ENCODE measurements around the gene PARVB. TPM values are rescaled to one million over a fixed set of nuclear protein-coding genes. Genes with fewer than 3 reads are reported as not detected.

PARVB gene
- total RNA-seq, 1 experiment from 2014 or later = 85.3 TPM

DNA sequence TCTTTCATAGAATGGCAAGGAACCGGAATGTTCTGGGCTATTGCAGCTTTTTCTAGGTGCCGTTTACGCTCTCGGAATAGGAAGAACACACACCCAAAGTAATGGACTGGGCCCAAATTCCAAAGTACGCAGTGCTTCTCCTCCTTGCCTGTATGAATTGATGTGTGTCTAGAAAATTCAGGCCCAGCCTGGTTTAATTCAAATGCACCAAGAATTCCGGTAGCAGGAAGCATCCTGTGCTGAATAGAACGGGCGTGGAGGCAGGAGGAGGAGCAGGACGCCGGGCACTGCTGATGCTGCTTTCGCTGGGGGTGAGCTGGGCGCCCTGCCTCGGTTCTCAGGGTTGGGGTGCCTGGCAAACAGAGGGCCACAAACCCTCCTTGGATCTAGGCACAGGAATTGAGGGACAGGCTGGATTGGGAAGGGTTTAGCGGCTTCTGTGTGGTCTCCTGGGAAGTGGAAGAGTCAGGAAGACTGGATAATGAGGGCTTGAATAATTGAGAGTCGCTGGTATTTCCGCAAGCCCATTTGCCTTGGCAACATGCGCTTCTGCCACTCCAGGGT, 2.0 kb downstream of the PARVB start:
- ChIA-PET POLR2A (ENCODE audit: unreplicated experiment) (no interaction called here), CTCF (interaction anchor here (0.6 kb wide), 1 partner anchor 550 kb away, joined by 3 read pairs; no protein-coding TSS in a partner anchor)
- Histone ChIP-seq H3K4me3 (ENCODE audit: low read length) (no peak overlapping the region), H3K9ac (ENCODE audit: low read length) (no peak overlapping the region), H2AFZ (ENCODE audit: low read length) (no peak overlapping the region), H3K27me3 (ENCODE audit: low read length) (no peaks in the 10 kb centered on the region), H3K4me2 (ENCODE audit: low read length) (no peak overlapping the region), H3K79me2 (ENCODE audit: low read length) (peaks cover 51% of the 10 kb centered on the region), H3F3A (ENCODE audit: low read length, unreplicated experiment) (peaks cover 3% of the 10 kb centered on the region), H3K36me3 (ENCODE audit: low read depth, low read length) (no peaks in the 10 kb centered on the region), H3K4me1 (ENCODE audit: insufficient read depth, low read length) (peaks cover 19% of the 10 kb centered on the region), H3K9me3 (ENCODE audit: low read length) (no peaks in the 10 kb centered on the region), H3K9me2 (replicated peaks; ENCODE audit: low read length) (no peaks in the 10 kb centered on the region), H3K27ac (ENCODE audit: low read length) (no peak overlapping the region), H4K20me1 (ENCODE audit: low read length) (no peaks in the 10 kb centered on the region)
- no TSS peak for BruUV-seq (replicated peaks)
- intact Hi-C loops (cut with micrococcal nuclease) = loop anchor here (10.0 kb wide), 1 partner anchor 59 kb away; no protein-coding TSS in a partner anchor
- no peak for ATAC-seq
- no peak for DNase-seq
- no peak for TF ChIP-seq EZH2 (IDR thresholded peaks at IDR 0.05; ENCODE audit: low read length, unreplicated experiment)
- no peak for TF ChIP-seq EZH2phosphoT487 (IDR thresholded peaks at IDR 0.05; ENCODE audit: borderline replicate concordance, low read length)
- TF ChIP-seq, protein P1, sequence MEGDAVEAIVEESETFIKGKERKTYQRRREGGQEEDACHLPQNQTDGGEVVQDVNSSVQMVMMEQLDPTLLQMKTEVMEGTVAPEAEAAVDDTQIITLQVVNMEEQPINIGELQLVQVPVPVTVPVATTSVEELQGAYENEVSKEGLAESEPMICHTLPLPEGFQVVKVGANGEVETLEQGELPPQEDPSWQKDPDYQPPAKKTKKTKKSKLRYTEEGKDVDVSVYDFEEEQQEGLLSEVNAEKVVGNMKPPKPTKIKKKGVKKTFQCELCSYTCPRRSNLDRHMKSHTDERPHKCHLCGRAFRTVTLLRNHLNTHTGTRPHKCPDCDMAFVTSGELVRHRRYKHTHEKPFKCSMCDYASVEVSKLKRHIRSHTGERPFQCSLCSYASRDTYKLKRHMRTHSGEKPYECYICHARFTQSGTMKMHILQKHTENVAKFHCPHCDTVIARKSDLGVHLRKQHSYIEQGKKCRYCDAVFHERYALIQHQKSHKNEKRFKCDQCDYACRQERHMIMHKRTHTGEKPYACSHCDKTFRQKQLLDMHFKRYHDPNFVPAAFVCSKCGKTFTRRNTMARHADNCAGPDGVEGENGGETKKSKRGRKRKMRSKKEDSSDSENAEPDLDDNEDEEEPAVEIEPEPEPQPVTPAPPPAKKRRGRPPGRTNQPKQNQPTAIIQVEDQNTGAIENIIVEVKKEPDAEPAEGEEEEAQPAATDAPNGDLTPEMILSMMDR (conservative IDR thresholded peaks at IDR 0.05; ENCODE audit: low read depth, low read length) = no peak

DNA sequence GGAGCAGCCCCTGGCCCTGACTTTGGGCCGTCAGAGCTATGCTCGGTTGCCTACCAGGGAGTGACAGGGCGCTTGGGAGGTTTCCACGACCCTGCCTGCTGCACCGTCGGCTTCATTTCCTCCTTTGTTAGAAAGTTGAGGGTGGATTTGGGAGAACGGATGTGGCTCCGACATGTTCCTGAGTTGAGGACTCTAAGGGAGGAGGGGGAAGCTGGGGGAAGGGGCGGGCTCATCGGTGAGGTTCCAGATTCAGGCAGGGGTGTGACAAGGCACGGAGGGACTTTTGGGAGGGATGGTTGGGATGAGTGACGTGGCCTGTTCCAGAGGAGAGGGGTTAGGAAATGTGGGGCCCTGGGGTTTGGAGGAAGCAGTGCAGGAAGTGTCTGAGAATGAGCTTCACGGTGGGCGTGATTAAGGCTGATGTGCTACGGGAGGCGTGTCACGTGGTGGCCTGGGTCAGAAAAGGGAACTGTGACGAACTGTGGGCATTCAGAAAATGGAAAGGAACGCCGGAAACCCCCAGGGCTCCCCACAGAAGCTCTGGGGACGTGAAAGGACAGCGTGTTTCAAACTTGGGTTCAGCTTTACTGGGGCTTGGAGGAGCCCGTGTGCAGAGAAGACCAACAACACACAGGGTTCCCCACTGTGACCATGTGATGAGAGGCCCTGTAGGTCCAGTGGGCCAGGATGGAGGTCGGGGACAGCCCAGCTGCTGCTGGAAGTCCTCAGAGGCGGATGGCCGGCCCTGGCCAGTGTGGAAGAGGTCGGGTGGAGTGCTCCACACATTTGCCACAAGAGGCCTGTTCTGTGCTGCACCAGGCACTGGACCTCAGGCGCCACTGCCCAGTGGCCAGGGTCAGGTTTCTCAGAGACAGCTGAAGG, 2.8 kb downstream of the PARVB start:
- Histone ChIP-seq H3K36me3 (ENCODE audit: low read depth, low read length) (no peaks in the 10 kb centered on the region), H3F3A (ENCODE audit: low read length, unreplicated experiment) (peaks cover 2% of the 10 kb centered on the region), H2AFZ (ENCODE audit: low read length) (no peak overlapping the region), H3K4me1 (ENCODE audit: insufficient read depth, low read length) (peaks cover 13% of the 10 kb centered on the region), H3K4me2 (ENCODE audit: low read length) (no peak overlapping the region), H3K4me3 (ENCODE audit: low read length) (no peak overlapping the region), H3K9ac (ENCODE audit: low read length) (no peak overlapping the region), H4K20me1 (ENCODE audit: low read length) (no peaks in the 10 kb centered on the region), H3K79me2 (ENCODE audit: low read length) (peaks cover 51% of the 10 kb centered on the region), H3K27ac (ENCODE audit: low read length) (no peak overlapping the region), H3K9me2 (replicated peaks; ENCODE audit: low read length) (no peaks in the 10 kb centered on the region), H3K27me3 (ENCODE audit: low read length) (no peaks in the 10 kb centered on the region), H3K9me3 (ENCODE audit: low read length) (no peaks in the 10 kb centered on the region)
- BruUV-seq (replicated peaks) = no TSS peak
- TF ChIP-seq, protein P1 (conservative IDR thresholded peaks at IDR 0.05; ENCODE audit: low read depth, low read length) = no peak
- TF ChIP-seq EZH2phosphoT487 (IDR thresholded peaks at IDR 0.05; ENCODE audit: borderline replicate concordance, low read length) (no peak), EZH2 (IDR thresholded peaks at IDR 0.05; ENCODE audit: low read length, unreplicated experiment) (no peak)
- CTCF ChIA-PET = interaction anchor here (0.6 kb wide), 1 partner anchor 550 kb away, joined by 3 read pairs; no protein-coding TSS in a partner anchor
- POLR2A ChIA-PET (ENCODE audit: unreplicated experiment) = no interaction called here
- intact Hi-C loops (cut with micrococcal nuclease) = loop anchor here (10.0 kb wide), 1 partner anchor 58 kb away; no protein-coding TSS in a partner anchor
- DNase-seq (no peak), ATAC-seq (no peak)

All from PC-3 (cell line).